MG63 (cell line): ENCODE data around the gene PIM2. TPM values are rescaled to one million over a fixed set of nuclear protein-coding genes. Genes with fewer than 3 reads are reported as not detected.
"Not testable (repeated sequence)": the region's sequence is repeated elsewhere in the genome, so short reads cannot be mapped to it uniquely, and the experiment has no call there.

Source experiments
- DNase-seq: peaks from one replicate; pipeline ENCODE4 v3.0.0-alpha.2; 2020
- H3K27me3 ChIP-seq: fragments of 250-450 bp; sonication (Bioruptor Pico); 2 replicates; pipeline ENCODE4 v1.5.1; 2020; ENCODE audit warnings: mild to moderate bottlenecking, moderate library complexity
- H3K36me3 ChIP-seq: fragments of 250-450 bp; sonication (Bioruptor Pico); 2 replicates; pipeline ENCODE4 v1.5.1; 2020; ENCODE audit warnings: mild to moderate bottlenecking, moderate library complexity
- H3K4me3 ChIP-seq: fragments of 250-450 bp; sonication (Bioruptor Pico); 2 replicates; pipeline ENCODE4 v1.5.1; 2020; ENCODE audit warnings: mild to moderate bottlenecking, moderate library complexity
- H3K9me3 ChIP-seq: fragments of 250-450 bp; sonication (Bioruptor Pico); 2 replicates; pipeline ENCODE4 v1.5.1; 2020; ENCODE audit warnings: mild to moderate bottlenecking, moderate library complexity
- total RNA-seq: library from RNA; depleted of rRNA; stranded (reverse); fragments of >200 nt; shearing (Covaris generic); gene quantifications from 2 replicates; pipeline ENCODE4 v1.2.3, GENCODE V29; 2014; ENCODE audit warnings: low replicate concordance; rRNA removed

Gene PIM2
- total RNA-seq, 1 experiment from 2014 or later, result 1.9 TPM

GRCh38 chrX:48897157-48897624 is 21.6 kb downstream of the PIM2 start:
- Histone ChIP-seq H3K36me3 (peaks cover 5% of the 10 kb centered on the region; the same call in 1 of the 2 replicates), H3K9me3 (no peaks in the 10 kb centered on the region), H3K27me3 (no peaks in the 10 kb centered on the region), H3K4me3 (peak overlapping the region; percentile 78)
- DNase-seq, result peak; percentile 72

GRCh38 chrX:48896611-48897011 is 22.2 kb downstream of the PIM2 start:
- no peak for DNase-seq
- Histone ChIP-seq H3K9me3 (no peaks in the 10 kb centered on the region), H3K36me3 (0 out of 2 replicates have a peak, but pooled peaks cover 2% of the 10 kb centered on the region), H3K27me3 (no peaks in the 10 kb centered on the region), H3K4me3 (peak overlapping the region; percentile 78)

- H3K4me3 ChIP-seq, result no peak overlapping the region
- no peaks in the 10 kb centered on the region for H3K27me3 ChIP-seq
- no peak for DNase-seq
- H3K36me3 ChIP-seq, result 0 out of 2 replicates have a peak, but pooled peaks cover 2% of the 10 kb centered on the region
- H3K9me3 ChIP-seq, result no peaks in the 10 kb centered on the region
These were observed 23.9 kb downstream of the PIM2 start for GRCh38 chrX:48894891-48895290.

- no peaks in the 10 kb centered on the region for H3K36me3 ChIP-seq
- H3K27me3 ChIP-seq, result no peaks in the 10 kb centered on the region
- DNase-seq, result no peak
- no peak overlapping the region for H3K4me3 ChIP-seq
- H3K9me3 ChIP-seq, result no peaks in the 10 kb centered on the region
These were observed 25.1 kb downstream of the PIM2 start for GRCh38 chrX:48893556-48894348.

- no peak for DNase-seq
- Histone ChIP-seq H3K27me3 (no peaks in the 10 kb centered on the region), H3K4me3 (no peak overlapping the region), H3K36me3 (no peaks in the 10 kb centered on the region), H3K9me3 (no peaks in the 10 kb centered on the region)
These were observed 25.9 kb downstream of the PIM2 start for GRCh38 chrX:48892896-48893295.

- Histone ChIP-seq H3K27me3 (no peaks in the 10 kb centered on the region), H3K36me3 (no peaks in the 10 kb centered on the region), H3K4me3 (peak overlapping the region; percentile 45), H3K9me3 (no peaks in the 10 kb centered on the region)
- DNase-seq, result peak; percentile 87
These were observed 27.2 kb downstream of the PIM2 start for GRCh38 chrX:48891402-48892288.

GRCh38 chrX:48890934-48891401 is 27.9 kb downstream of the PIM2 start:
- Histone ChIP-seq H3K9me3 (no peaks in the 10 kb centered on the region), H3K4me3 (peak overlapping the region; percentile 45), H3K36me3 (no peaks in the 10 kb centered on the region), H3K27me3 (no peaks in the 10 kb centered on the region)
- no peak for DNase-seq

GRCh38 chrX:48890296-48890925 is 28.4 kb downstream of the PIM2 start:
- H3K36me3 ChIP-seq, result no peaks in the 10 kb centered on the region
- H3K27me3 ChIP-seq, result no peaks in the 10 kb centered on the region
- H3K4me3 ChIP-seq, result no peak overlapping the region
- no peak for DNase-seq
- H3K9me3 ChIP-seq, result no peaks in the 10 kb centered on the region

- DNase-seq, H3K4me3 ChIP-seq, H3K27me3 ChIP-seq, H3K9me3 ChIP-seq, H3K36me3 ChIP-seq: not testable (repeated sequence)
These were observed 32.2 kb downstream of the PIM2 start for GRCh38 chrX:48886586-48886985.

GRCh38 chrX:48883729-48884128 is 35.1 kb downstream of the PIM2 start:
- Histone ChIP-seq H3K4me3 (no peak overlapping the region), H3K36me3 (no peaks in the 10 kb centered on the region), H3K27me3 (no peaks in the 10 kb centered on the region), H3K9me3 (no peaks in the 10 kb centered on the region)
- DNase-seq, result no peak

GRCh38 chrX:48876944-48877343 is 41.9 kb downstream of the PIM2 start:
- H3K27me3 ChIP-seq, H3K9me3 ChIP-seq, H3K4me3 ChIP-seq, H3K36me3 ChIP-seq, DNase-seq: not testable (repeated sequence)

- not testable (repeated sequence) for H3K36me3 ChIP-seq, DNase-seq, H3K9me3 ChIP-seq, H3K4me3 ChIP-seq, H3K27me3 ChIP-seq
These were observed 46.8 kb downstream of the PIM2 start for GRCh38 chrX:48872017-48872416.

- H3K4me3 ChIP-seq, result no peak overlapping the region
- no peaks in the 10 kb centered on the region for H3K9me3 ChIP-seq
- DNase-seq, result no peak
- no peaks in the 10 kb centered on the region for H3K36me3 ChIP-seq
- no peaks in the 10 kb centered on the region for H3K27me3 ChIP-seq
These were observed 54.6 kb downstream of the PIM2 start for GRCh38 chrX:48864210-48864609.

Other genes starting within 250 kb of the PIM2 start
- 0.79 TPM in 1 of 2 replicates, not detected in the other for gene WAS, start 235.2 kb downstream of the PIM2 start, total RNA-seq
- 4.1 and 13.3 TPM in 2 replicates for gene SUV39H1, start 222.3 kb downstream of the PIM2 start, total RNA-seq
- gene GLOD5, start 157.3 kb downstream of the PIM2 start, total RNA-seq, result not detected in 2 replicates
- not detected in 2 replicates for gene GATA1, start 132.4 kb downstream of the PIM2 start, total RNA-seq
- gene HDAC6, start 117.0 kb downstream of the PIM2 start, total RNA-seq, result 16.1 and 46.1 TPM in 2 replicates
- not detected in 2 replicates for gene ERAS, start 92.5 kb downstream of the PIM2 start, total RNA-seq
- 0.72 and 6.1 TPM in 2 replicates for gene PCSK1N, start 83.4 kb downstream of the PIM2 start, total RNA-seq
- 74.1 and 76.5 TPM in 2 replicates for gene TIMM17B, start 21.3 kb downstream of the PIM2 start, total RNA-seq
- 117 and 168 TPM in 2 replicates for gene PQBP1, start 21.1 kb downstream of the PIM2 start, total RNA-seq
- gene SLC35A2, start 7.4 kb downstream of the PIM2 start, total RNA-seq, result 16.6 and 25.9 TPM in 2 replicates
- 21.9 and 27.4 TPM in 2 replicates for gene OTUD5, start 38.6 kb upstream of the PIM2 start, total RNA-seq
- 0.23 TPM in 1 of 2 replicates, not detected in the other for gene KCND1, start 52.8 kb upstream of the PIM2 start, total RNA-seq
- gene GRIPAP1, start 83.2 kb upstream of the PIM2 start, total RNA-seq, result 15.7 and 20.3 TPM in 2 replicates
- gene TFE3, start 124.3 kb upstream of the PIM2 start, total RNA-seq, result 41.4 and 49.3 TPM in 2 replicates
- gene CCDC120, start 140.0 kb upstream of the PIM2 start, total RNA-seq, result 0.30 and 0.59 TPM in 2 replicates
- gene PRAF2, start 155.0 kb upstream of the PIM2 start, total RNA-seq, result 1.9 TPM in 1 of 2 replicates, not detected in the other
- gene WDR45, start 160.9 kb upstream of the PIM2 start, total RNA-seq, result 35.9 and 43.1 TPM in 2 replicates
- 30.1 and 38.4 TPM in 2 replicates for gene GPKOW, start 204.7 kb upstream of the PIM2 start, total RNA-seq
- 1.1 and 3.2 TPM in 2 replicates for gene MAGIX, start 243.7 kb upstream of the PIM2 start, total RNA-seq